ENCODE results near the gene CANT1.

Gene CANT1

DNA sequence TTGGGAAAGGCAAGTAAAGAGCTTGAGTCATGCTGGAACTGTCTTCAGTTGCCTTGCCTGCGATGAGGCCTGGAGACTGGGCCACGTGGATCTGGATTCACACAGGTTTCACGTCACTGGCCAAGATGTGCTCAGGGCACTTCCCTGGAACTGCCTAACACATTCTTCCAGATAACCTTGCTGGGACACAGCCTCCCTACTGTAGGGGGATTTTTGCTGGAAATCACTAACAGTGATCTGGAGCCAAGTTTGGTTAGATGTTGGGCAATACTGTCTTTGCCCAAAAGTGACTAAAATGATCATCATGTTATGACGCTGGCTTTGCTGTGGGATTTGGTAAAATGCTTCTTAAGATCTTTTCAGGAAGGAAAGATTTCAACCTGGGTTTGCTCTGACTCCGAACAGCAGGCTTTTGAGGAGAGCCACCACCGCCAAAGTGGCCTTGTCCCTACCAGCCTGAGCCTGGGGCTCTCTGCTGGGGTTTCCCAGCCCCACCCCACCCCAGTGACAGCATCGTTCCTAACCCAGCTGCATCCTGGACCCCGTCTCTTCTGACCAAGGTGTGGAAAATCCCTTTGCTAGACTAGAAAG, 29.1 kb upstream of the CANT1 start:
- TF ChIP-seq, protein P1, sequence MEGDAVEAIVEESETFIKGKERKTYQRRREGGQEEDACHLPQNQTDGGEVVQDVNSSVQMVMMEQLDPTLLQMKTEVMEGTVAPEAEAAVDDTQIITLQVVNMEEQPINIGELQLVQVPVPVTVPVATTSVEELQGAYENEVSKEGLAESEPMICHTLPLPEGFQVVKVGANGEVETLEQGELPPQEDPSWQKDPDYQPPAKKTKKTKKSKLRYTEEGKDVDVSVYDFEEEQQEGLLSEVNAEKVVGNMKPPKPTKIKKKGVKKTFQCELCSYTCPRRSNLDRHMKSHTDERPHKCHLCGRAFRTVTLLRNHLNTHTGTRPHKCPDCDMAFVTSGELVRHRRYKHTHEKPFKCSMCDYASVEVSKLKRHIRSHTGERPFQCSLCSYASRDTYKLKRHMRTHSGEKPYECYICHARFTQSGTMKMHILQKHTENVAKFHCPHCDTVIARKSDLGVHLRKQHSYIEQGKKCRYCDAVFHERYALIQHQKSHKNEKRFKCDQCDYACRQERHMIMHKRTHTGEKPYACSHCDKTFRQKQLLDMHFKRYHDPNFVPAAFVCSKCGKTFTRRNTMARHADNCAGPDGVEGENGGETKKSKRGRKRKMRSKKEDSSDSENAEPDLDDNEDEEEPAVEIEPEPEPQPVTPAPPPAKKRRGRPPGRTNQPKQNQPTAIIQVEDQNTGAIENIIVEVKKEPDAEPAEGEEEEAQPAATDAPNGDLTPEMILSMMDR (conservative IDR thresholded peaks at IDR 0.05; ENCODE audit: low read depth, low read length): no peak
- DNase-seq (ENCODE audit: low read depth): no peak
- H3K4me3 ChIP-seq (ENCODE audit: low read length): no peak overlapping the region

DNA sequence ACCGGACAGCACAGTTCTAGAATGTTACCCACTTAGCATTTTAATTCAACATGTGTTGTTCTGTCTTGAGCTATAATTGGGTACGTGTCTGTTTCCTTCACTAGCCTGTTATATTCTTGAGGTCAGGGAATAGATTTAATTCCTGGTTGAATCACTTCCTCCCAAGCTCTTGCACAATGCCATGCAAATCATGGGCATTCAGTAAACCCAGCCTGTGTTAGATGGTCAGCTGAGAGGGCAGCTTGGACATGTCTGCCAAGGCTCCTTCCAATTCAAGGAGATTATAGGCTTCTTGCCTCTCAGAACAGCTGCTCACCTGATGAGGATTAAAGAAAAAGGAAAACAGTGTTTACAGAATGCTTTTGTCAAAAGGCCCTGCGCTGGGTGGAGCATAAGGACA, 27.0 kb upstream of the CANT1 start:
- TF ChIP-seq, protein P1 (conservative IDR thresholded peaks at IDR 0.05; ENCODE audit: low read depth, low read length): no peak
- no peak overlapping the region for H3K4me3 ChIP-seq (ENCODE audit: low read length)
- peak; percentile 99 for DNase-seq (ENCODE audit: low read depth)

DNA sequence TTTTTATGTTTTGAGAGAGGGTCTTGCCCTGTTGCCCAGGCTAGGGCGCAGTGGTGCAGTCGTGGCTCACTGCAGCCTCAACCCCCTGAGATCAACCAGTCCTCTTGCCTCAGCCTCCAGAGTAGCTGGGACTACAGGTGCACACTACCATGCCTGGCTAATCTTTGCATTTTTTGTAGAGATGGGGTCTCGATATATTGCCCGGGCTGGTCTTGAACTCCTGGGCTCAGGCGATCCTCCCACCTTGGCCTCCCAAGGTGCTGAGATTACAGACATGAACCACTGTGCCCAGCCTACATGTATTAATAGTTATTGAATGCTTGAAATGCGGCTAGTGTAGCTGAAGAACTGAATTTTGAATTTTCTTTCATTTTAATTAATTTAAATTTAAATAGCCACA, 26.6 kb upstream of the CANT1 start:
- no peak overlapping the region for H3K4me3 ChIP-seq (ENCODE audit: low read length)
- TF ChIP-seq, protein P1 (conservative IDR thresholded peaks at IDR 0.05; ENCODE audit: low read depth, low read length): no peak
- no peak for DNase-seq (ENCODE audit: low read depth)

DNA sequence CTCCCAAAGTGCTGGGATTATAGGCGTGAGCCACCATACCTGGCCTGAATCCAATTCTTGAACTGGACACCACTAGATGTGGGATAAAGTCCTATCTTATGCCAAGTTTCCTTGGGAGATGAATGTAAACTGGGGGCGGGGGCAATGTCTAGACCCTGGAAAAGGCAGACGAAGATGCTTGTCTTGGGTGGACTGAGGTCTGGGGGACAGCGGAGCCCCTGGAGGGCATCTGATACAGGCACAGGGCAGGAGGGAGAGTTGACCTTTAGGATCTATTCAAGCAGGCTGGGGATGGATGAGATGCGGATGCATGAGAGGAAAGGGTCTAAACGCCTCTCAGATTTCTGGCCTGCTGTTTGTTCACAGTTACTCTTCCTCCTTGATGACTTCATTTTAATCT, 26.1 kb upstream of the CANT1 start:
- no peak overlapping the region for H3K4me3 ChIP-seq (ENCODE audit: low read length)
- TF ChIP-seq, protein P1 (conservative IDR thresholded peaks at IDR 0.05; ENCODE audit: low read depth, low read length): no peak

DNA sequence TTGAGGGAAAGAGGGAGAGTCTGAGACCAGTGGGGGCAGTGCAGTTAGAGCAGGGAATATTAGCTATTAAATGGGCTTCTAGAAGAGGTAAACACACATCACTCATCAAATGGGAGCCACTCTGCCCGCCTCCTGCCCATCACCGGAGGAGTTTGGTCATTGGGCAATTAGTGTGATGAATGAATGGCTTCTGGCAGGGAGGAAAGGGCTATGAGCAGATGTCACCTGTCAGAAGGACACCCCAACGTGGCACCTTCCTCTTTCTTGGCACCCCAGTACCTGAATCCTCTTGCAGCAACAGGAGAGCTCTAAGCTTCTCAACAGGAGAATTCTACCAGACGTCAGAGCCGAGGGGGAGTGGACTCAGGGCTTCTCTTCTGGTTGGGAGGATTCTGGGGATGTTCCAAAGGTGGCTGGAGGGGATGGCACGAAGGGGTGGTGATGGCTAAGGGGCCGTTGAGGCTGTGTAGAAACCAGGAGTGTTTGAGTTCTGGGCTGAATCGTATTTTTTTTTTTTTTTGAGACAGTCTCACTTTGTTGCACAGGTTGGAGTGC, 25.4 kb upstream of the CANT1 start:
- no peak for DNase-seq (ENCODE audit: low read depth)
- TF ChIP-seq, protein P1 (conservative IDR thresholded peaks at IDR 0.05; ENCODE audit: low read depth, low read length): no peak

More for the DNA sequence above, 26.1 kb upstream of the CANT1 start:
- no peak for DNase-seq (ENCODE audit: low read depth)

DNA sequence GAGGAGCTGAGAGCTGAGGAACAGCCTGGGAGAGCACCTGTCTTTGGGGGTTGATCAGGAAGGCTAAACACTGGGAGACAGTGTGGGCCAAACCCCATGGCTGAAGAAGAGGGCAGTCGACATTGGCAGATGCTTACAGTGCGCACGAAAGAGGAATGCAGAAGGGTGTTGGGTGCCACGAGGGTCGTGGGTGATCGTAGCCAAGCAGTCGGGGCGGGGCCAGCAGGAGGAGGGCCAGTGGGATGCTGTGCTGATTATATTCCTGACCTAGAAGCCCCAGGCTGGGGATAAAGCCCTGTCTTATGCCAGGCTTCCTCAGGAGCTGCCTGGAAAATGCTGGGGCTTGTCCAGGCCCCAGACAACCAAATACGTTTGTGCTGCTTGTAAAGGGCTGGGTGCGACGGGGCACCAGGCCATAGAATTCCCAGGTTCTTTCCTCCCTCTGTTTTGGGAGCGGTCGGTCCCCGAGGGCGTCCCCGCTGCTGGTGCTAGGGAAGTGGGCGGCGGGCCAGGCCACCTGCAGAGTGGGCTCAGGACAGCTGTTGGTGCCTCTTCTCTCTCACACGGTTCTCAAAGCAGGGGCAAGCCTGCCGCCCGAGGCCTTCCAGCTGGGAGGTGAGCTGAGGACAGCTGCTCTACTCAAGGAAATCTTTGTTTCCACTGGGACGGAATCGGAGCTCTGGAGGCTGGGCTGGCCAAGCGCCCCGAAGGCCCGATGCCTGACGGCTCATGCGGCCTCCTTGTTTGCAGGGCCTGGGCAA, 24.4 kb upstream of the CANT1 start:
- TF ChIP-seq, protein P1 (conservative IDR thresholded peaks at IDR 0.05; ENCODE audit: low read depth, low read length): no peak
- DNase-seq (ENCODE audit: low read depth): no peak
- no peak overlapping the region for H3K4me3 ChIP-seq (ENCODE audit: low read length)

More for the DNA sequence above, 25.4 kb upstream of the CANT1 start:
- H3K4me3 ChIP-seq (ENCODE audit: low read length): no peak overlapping the region

Measured in retinal pigment epithelial cell (primary cell).